Measurements from ENCODE around the gene TRAPPC14.

- TF ChIP-seq, protein P1, sequence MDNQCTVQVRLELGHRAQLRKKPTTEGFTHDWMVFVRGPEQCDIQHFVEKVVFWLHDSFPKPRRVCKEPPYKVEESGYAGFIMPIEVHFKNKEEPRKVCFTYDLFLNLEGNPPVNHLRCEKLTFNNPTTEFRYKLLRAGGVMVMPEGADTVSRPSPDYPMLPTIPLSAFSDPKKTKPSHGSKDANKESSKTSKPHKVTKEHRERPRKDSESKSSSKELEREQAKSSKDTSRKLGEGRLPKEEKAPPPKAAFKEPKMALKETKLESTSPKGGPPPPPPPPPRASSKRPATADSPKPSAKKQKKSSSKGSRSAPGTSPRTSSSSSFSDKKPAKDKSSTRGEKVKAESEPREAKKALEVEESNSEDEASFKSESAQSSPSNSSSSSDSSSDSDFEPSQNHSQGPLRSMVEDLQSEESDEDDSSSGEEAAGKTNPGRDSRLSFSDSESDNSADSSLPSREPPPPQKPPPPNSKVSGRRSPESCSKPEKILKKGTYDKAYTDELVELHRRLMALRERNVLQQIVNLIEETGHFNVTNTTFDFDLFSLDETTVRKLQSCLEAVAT (IDR thresholded peaks at IDR 0.05): no peak
- TF ChIP-seq, protein P2, sequence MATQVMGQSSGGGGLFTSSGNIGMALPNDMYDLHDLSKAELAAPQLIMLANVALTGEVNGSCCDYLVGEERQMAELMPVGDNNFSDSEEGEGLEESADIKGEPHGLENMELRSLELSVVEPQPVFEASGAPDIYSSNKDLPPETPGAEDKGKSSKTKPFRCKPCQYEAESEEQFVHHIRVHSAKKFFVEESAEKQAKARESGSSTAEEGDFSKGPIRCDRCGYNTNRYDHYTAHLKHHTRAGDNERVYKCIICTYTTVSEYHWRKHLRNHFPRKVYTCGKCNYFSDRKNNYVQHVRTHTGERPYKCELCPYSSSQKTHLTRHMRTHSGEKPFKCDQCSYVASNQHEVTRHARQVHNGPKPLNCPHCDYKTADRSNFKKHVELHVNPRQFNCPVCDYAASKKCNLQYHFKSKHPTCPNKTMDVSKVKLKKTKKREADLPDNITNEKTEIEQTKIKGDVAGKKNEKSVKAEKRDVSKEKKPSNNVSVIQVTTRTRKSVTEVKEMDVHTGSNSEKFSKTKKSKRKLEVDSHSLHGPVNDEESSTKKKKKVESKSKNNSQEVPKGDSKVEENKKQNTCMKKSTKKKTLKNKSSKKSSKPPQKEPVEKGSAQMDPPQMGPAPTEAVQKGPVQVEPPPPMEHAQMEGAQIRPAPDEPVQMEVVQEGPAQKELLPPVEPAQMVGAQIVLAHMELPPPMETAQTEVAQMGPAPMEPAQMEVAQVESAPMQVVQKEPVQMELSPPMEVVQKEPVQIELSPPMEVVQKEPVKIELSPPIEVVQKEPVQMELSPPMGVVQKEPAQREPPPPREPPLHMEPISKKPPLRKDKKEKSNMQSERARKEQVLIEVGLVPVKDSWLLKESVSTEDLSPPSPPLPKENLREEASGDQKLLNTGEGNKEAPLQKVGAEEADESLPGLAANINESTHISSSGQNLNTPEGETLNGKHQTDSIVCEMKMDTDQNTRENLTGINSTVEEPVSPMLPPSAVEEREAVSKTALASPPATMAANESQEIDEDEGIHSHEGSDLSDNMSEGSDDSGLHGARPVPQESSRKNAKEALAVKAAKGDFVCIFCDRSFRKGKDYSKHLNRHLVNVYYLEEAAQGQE (IDR thresholded peaks at IDR 0.05; ENCODE audit: low read depth, low read length): no peak
- TF ChIP-seq NFIC (IDR thresholded peaks at IDR 0.05; ENCODE audit: low read depth, low read length) (no peak), POLR2A (IDR thresholded peaks at IDR 0.05; ENCODE audit: low read depth, low read length) (no peak)
Observed at GRCh38 chr7:100122067-100122466, 36.5 kb downstream of the TRAPPC14 start.

Data from GM12878 (cell line).